Gastroesophageal sphincter (tissue), 4 donors: ENCODE measurements around the gene MT1X. TPM values are rescaled to one million over a fixed set of nuclear protein-coding genes. Genes with fewer than 3 reads are reported as not detected.

Experiments
- ATAC-seq: fragments of 150-250 bp; one replicate; pipeline ENCODE4 v1.9.1; 2016; ENCODE audit warnings: mild to moderate bottlenecking, moderate library complexity
- H3K27ac ChIP-seq, 4 donors: fragments of 200-600 bp; sonication (generic) in 3 of 4; 1 replicate in 3 of 4; 2 replicates in 1 of 4; pipeline ENCODE4 v1.5.1; 2016 to 2019
- H3K27me3 ChIP-seq: fragments of 200-600 bp; sonication (generic); one replicate; pipeline ENCODE4 v1.5.1; 2019
- H3K36me3 ChIP-seq, 2 donors: fragments of 200-600 bp; sonication (generic); one replicate each; pipeline ENCODE4 v1.5.1; 2019; ENCODE audit warnings: control low read depth in 1 of 2
- H3K4me1 ChIP-seq, 3 donors: fragments of 200-600 bp; sonication (generic); 1 replicate in 2 of 3; 2 replicates in 1 of 3; pipeline ENCODE4 v1.5.1; 2016 to 2019; ENCODE audit warnings: control low read depth in 2 of 3
- H3K4me3 ChIP-seq, 2 donors: fragments of 200-600 bp; sonication (generic); one replicate each; pipeline ENCODE4 v1.5.1; 2019; ENCODE audit warnings: mild to moderate bottlenecking in 1 of 2, moderate library complexity in 1 of 2
- H3K9me3 ChIP-seq, 3 donors: fragments of 200-600 bp; sonication (generic); one replicate each; pipeline ENCODE4 v1.5.1; 2017 to 2019; ENCODE audit warnings: control low read depth in 2 of 3
- EP300 ChIP-seq: sonication (generic); formaldehyde crosslinking; IDR thresholded peaks from one replicate; pipeline ENCODE4 v1.6.1; 2017; ENCODE audit warnings: antibody characterized with exemption, mild to moderate bottlenecking
- POLR2A ChIP-seq, 2 donors: fragments of 450-650 bp; IDR thresholded peaks; one replicate each; pipeline ENCODE4 v1.6.1; 2017; ENCODE audit warnings: antibody characterized with exemption in 2 of 2, mild to moderate bottlenecking in 2 of 2, moderate library complexity in 1 of 2
- POLR2AphosphoS5 ChIP-seq: sonication (generic); formaldehyde crosslinking; IDR thresholded peaks from one replicate; pipeline ENCODE4 v1.6.1; 2017; ENCODE audit warnings: antibody characterized with exemption
- WGBS, 2 donors: methylation state at CpG; one replicate each; pipeline ENCODE4 v1.1.5; 2018; ENCODE audit warnings: low coverage in 1 of 2; 5-methylcytosine and 5-hydroxymethylcytosine counted together
- total RNA-seq, 4 donors: library from RNA; depleted of rRNA; stranded (reverse); fragments of >200 nt; gene quantifications; one replicate each; pipeline ENCODE4 v1.1.0, GENCODE V29; 2016
- TF ChIP-seq, protein P1 (sequence below), 4 experiments: fragments of 200-600 bp in 2 of 4; fragments of 450-650 bp in 2 of 4; sonication (generic) in 1 of 4; IDR thresholded peaks; one replicate each; pipeline ENCODE4 v1.5.1; 2017 to 2019; ENCODE audit warnings: antibody characterized with exemption in 4 of 4, mild to moderate bottlenecking in 2 of 4, moderate library complexity in 2 of 4

The MT1X gene
- total RNA-seq, 4 donors from 2014 or later = 265 to 685 (median 330) TPM

DNA sequence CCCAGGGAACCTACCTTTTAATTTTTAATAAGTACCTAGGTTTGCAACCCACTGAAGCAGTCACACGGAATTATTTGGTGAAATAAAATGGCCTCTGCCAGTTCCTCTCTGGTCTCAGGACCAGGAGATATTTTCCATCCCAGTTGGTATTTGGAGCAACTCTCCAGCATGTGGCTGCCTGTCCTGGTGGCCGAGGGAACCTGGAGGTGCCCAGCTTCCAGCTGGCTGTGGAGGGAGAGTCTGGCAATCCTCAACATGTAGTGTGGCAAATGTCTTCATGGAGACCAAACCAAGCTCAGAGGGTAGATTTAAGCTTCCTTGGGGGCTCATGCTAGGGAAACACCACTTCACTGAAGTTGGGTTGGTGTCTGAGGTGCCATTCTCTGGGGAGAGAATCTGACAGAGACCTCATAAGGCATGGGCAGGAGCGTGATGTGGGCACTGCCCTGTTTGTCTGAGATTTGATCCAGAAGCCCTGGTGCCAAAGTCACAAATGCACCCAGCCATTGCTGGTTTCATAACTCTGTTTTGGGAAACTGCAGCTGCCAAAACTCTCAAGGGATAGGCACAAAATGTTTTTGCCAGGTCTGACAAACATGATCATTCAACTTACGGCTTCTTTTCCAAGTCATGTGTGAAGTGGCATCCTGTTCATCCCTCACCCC is 2.8 kb downstream of the MT1X start:
- no peak for ATAC-seq
- H3K9me3 ChIP-seq = no peaks in the 10 kb centered on the region
- H3K27ac ChIP-seq = peak overlapping the region; percentile 20 to 88 (median 54)
- WGBS, 2 donors = 58 to 62% methylated on average over 2 to 3 of the region's 4 CpGs
- H3K4me3 ChIP-seq = peak overlapping the region in 1 of 2 donors; percentile 66
- no peaks in the 10 kb centered on the region for H3K36me3 ChIP-seq
- TF ChIP-seq POLR2A (IDR thresholded peaks at IDR 0.05) (no peak), EP300 (no peak), POLR2AphosphoS5 (peak; percentile 59)
- TF ChIP-seq, protein P1, sequence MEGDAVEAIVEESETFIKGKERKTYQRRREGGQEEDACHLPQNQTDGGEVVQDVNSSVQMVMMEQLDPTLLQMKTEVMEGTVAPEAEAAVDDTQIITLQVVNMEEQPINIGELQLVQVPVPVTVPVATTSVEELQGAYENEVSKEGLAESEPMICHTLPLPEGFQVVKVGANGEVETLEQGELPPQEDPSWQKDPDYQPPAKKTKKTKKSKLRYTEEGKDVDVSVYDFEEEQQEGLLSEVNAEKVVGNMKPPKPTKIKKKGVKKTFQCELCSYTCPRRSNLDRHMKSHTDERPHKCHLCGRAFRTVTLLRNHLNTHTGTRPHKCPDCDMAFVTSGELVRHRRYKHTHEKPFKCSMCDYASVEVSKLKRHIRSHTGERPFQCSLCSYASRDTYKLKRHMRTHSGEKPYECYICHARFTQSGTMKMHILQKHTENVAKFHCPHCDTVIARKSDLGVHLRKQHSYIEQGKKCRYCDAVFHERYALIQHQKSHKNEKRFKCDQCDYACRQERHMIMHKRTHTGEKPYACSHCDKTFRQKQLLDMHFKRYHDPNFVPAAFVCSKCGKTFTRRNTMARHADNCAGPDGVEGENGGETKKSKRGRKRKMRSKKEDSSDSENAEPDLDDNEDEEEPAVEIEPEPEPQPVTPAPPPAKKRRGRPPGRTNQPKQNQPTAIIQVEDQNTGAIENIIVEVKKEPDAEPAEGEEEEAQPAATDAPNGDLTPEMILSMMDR (IDR thresholded peaks at IDR 0.05) = no peak
- no peaks in the 10 kb centered on the region for H3K27me3 ChIP-seq
- H3K4me1 ChIP-seq = peaks cover 0 to 40% (median 14%) of the 10 kb centered on the region in 3 donors

DNA sequence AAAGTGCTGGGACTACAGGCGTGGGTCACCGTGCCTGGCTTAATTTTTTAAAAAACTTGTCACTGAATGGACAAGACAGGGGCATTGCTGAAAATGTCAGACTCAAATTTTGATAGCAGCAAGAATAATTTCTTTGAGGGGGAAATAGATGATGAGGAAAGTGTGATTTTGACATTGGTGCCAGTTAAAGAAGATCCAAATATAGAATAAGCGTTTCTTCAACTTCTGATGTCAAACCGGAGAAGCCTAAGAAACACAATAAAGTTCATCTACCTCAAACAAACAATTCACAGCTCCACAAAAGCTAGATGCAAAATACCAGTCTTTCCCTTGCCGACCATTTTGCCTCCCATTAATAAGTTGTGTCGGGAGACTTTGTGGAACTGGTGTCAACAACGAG is 4.5 kb downstream of the MT1X start:
- no peak for TF ChIP-seq POLR2AphosphoS5
- no peak for TF ChIP-seq EP300
- TF ChIP-seq, protein P1 (IDR thresholded peaks at IDR 0.05) = no peak
- no peak for TF ChIP-seq POLR2A (IDR thresholded peaks at IDR 0.05)
- Histone ChIP-seq H3K9me3 (no peaks in the 10 kb centered on the region), H3K36me3 (no peaks in the 10 kb centered on the region), H3K27ac (no peak overlapping the region), H3K27me3 (no peaks in the 10 kb centered on the region), H3K4me3 (no peak overlapping the region), H3K4me1 (peaks cover 0 to 32% (median 7%) of the 10 kb centered on the region in 3 donors)
- ATAC-seq = no peak
- WGBS, 2 donors = 75 to 81% methylated on average over 3 to 7 of the region's 7 CpGs

DNA sequence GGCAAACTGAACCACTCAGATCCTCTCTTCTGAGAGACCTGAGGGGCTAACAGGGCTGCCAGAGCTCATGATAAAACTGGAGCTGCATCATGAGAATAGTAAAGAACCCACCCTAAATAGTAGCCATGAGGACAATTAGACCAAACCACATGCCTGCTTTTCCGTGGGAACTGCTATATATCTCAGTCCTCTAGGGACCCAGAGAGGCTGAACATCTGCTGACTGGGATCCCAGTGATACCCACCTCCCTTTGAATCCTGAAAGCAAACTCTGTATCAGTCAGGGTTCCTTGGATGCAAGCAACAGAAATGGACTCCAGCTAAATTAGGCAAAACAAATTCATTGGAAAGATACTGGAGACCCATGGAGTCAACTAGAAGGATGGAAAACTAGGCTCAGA is 6.5 kb downstream of the MT1X start:
- Histone ChIP-seq H3K27me3 (no peaks in the 10 kb centered on the region), H3K4me3 (no peak overlapping the region), H3K4me1 (peaks cover 0 to 17% (median 6%) of the 10 kb centered on the region in 3 donors), H3K36me3 (no peaks in the 10 kb centered on the region), H3K9me3 (no peaks in the 10 kb centered on the region), H3K27ac (no peak overlapping the region)
- 40% methylated on average over 1 of the region's 1 CpG for WGBS, 2 donors
- no peak for ATAC-seq
- TF ChIP-seq, protein P1 (IDR thresholded peaks at IDR 0.05) = no peak
- TF ChIP-seq POLR2A (IDR thresholded peaks at IDR 0.05) = no peak
- no peak for TF ChIP-seq EP300
- no peak for TF ChIP-seq POLR2AphosphoS5

DNA sequence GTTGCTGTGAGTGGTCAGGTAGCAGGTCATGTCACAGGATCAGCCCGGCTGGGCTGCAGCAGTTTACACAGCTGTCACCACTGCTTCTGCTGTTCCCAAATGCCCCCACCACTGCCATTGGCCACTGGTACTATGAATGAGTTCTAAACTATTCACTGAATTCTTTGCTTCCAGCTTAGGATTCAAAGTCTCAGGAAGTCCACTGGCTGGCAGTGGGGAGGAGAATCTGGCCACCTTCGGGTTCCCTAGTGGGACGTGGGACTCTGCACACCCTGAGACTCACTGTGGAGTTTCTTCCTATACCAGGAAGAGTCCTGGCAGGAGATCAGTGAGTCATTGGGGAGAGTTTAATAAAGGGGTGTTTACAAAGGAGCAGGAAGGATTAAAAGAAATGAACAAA is 6.9 kb downstream of the MT1X start:
- 79 to 100% methylated on average over 1 to 3 of the region's 3 CpGs for WGBS, 2 donors
- H3K27ac ChIP-seq = no peak overlapping the region
- TF ChIP-seq POLR2AphosphoS5 = no peak
- TF ChIP-seq EP300 = no peak
- no peak for TF ChIP-seq POLR2A (IDR thresholded peaks at IDR 0.05)
- peaks cover 0 to 13% (median 6%) of the 10 kb centered on the region in 3 donors for H3K4me1 ChIP-seq
- no peaks in the 10 kb centered on the region for H3K36me3 ChIP-seq
- H3K27me3 ChIP-seq = no peaks in the 10 kb centered on the region
- H3K4me3 ChIP-seq = no peak overlapping the region
- ATAC-seq = no peak
- H3K9me3 ChIP-seq = no peaks in the 10 kb centered on the region

DNA sequence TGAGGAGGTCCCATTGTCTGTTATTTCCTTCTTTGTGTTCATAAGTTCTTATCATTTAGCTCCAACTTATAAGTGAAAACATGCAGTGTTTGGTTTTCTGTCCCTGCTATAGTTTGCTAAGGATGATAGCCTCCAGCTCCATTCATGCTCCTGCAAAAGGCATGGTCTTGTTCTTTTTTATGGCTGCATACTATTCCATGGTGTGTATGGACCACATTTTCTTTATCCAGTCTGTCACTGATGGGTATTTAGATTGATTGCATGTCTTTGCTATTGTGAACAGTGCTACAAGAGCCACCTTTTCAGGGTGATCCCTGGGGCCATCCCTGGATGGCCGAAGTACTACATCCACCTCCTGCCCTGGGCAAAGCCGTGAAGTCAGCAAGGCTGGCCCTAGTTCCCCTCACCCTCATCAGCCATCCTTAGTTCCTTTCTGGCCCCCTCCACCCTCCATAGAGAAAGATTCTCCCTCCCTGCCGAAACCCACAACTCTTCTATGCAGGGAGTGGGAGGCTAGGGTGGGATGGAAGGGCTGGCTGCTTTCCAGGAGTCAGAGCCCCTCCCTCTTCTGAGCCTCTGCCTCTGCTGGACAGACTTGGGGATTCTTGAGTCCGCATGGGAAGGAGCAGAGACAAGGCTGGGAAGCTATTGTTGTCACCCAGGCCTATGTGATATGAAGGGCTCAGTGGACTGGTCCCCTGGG is 8.3 kb downstream of the MT1X start:
- Histone ChIP-seq H3K27me3 (no peaks in the 10 kb centered on the region), H3K4me1 (no peaks in the 10 kb centered on the region), H3K27ac (no peak overlapping the region), H3K9me3 (no peaks in the 10 kb centered on the region), H3K4me3 (no peak overlapping the region), H3K36me3 (no peaks in the 10 kb centered on the region)
- no peak for ATAC-seq
- no peak for TF ChIP-seq POLR2A (IDR thresholded peaks at IDR 0.05)
- TF ChIP-seq, protein P1 (IDR thresholded peaks at IDR 0.05) = no peak
- TF ChIP-seq POLR2AphosphoS5 = no peak
- no peak for TF ChIP-seq EP300
- 80% methylated on average over 2 of the region's 4 CpGs; no CpG with 5 or more reads in 1 of the 2 donors for WGBS, 2 donors
